CD4-positive, alpha-beta T cell treated with Interleukin-4 for 1 hour (primary cell): ENCODE results near the gene NR4A3.
"Not testable (repeated sequence)": the region's sequence is repeated elsewhere in the genome, so short reads cannot be mapped to it uniquely, and the experiment has no call there.

Experiments used
- DNase-seq, 2 donors: peaks; one replicate each; pipeline ENCODE4 v3.0.0-alpha.2; 2020 to 2022

The NR4A3 gene

GRCh38 chr9:99835581-99835980, 13.9 kb downstream of the NR4A3 start:
- no peak for DNase-seq

- no peak for DNase-seq
Observed at GRCh38 chr9:99840072-99840471, 18.4 kb downstream of the NR4A3 start.

DNA sequence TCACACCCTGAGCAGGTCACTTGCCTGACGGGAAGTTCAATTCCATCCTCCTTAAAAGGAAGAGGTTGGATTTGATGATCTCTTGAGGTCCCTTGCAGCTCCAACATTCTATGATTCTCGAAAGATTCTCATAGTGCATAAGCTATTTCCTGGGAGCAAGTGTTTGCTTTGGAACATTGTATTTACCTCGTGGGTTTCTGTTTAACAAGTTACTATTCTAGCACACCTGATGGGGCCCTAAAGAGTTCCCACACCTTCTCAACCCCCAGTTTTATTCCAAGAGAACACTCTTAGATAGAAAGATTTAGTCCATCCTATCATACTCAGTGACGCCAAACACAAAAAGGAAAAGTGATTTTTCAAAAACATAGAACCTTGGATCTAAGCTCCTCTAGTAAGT, 23.4 kb downstream of the NR4A3 start:
- no peak for DNase-seq

DNA sequence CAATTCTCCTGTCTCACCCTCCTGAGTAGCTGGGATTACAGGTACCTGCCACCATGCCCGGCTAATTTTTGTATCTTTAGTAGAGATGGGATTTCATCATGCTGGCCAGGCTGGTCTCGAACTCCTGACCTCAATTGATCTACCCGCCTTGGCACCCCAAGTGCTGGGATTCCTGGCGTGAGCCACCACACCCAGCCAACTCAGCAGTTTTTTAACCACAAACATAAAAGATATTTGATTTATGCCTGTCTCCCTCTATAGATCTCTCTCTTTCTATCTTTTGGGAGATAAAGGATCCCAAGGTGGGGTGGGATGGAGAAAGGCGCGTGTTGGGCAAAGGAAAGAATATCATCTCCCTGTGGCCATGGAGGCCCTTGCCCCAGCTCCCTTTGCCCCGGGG, 26.8 kb downstream of the NR4A3 start:
- DNase-seq, result no peak

GRCh38 chr9:99850736-99851499, 29.2 kb downstream of the NR4A3 start:
- DNase-seq, result peak in 1 of 2 donors; percentile 19

DNA sequence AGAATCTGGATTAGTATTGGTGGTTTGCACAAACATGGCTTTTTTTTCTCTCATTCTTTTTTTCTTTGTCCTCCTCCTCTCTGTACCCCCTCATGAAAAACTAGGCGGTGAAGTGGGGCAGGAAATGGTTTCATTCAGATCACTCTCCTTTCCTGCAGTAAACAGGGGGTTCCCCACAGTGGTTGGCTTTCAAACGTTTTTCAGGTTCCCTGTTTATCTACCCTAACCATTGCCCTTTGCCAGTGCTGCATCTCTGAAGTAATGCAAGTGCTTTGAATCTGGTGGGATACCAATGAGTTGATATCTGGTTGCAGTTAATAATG, 29.8 kb downstream of the NR4A3 start:
- DNase-seq, result peak; percentile 51 to 73

GRCh38 chr9:99852617-99853016, 30.9 kb downstream of the NR4A3 start:
- no peak for DNase-seq

DNA sequence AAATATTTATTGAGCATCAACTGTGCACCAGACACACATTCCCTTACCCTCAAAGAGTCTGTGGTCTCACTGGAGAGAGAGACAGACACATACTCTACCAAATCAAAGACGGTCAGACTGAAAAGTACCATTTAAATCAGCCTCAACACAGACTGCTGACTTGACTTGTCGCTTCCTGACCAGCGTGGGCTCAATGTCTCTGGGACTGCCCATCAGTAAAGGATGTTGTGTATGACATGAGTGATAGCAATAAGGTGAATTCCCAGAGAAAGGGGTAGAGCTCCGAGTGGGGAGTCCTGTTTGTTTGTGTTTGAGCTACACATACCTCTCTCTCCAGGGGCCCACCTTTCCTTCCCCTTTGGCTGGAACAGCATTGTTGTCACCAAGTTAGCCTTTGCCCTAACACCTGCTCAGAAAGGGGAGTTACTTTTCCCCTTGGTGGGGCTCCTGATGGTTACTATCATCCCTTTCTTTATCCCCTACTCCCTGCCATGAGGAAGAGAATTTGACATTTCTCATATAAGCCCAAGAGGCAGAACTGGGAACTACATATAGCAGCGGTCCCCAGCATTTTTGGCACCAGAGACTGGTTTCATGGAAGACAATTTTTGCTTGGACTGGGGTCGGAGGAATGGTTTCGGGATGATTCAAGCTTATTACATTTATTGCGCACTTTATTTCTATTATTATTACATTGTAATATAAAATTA, 33.9 kb downstream of the NR4A3 start:
- DNase-seq, result no peak

- DNase-seq, result not testable (repeated sequence)
Observed at GRCh38 chr9:99857576-99857975, 35.9 kb downstream of the NR4A3 start.

- DNase-seq, result no peak
Observed at GRCh38 chr9:99858087-99858486, 36.4 kb downstream of the NR4A3 start.

DNA sequence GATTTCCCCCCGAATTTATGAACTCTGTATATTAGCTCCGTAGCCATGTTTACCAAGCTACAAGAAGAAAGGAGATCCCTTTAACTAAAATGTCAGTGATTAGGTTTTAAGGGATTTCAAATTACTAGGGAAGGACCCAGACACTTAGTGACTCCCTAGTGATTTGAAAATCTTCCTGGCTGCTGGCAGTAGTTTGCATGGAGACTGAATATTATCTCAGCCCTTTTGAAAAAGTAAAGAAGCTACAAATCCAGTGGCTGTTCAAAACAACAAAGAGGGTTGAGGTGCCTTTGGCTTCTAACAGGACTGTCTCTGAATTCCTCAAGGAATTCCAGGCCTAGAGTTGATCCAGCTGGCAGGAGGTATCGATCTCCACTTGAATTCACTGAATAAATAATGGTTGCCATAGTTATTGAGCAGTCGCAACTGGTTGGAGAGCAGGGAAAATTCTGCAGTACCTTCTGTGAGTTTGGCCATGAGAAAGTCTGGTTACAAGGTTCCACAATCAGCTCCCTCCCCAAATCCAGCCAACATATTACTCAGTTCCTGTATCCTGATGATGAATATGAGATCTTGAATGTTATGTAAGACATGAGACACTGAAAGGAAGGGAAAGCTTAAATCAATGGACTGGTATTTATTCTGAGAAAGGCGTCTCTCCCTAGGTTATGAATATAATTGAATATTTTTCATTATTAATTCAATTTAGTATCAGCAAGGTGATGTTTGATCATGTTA, 37.7 kb downstream of the NR4A3 start:
- DNase-seq, result no peak

GRCh38 chr9:99860266-99860665, 38.6 kb downstream of the NR4A3 start:
- DNase-seq, result no peak

DNA sequence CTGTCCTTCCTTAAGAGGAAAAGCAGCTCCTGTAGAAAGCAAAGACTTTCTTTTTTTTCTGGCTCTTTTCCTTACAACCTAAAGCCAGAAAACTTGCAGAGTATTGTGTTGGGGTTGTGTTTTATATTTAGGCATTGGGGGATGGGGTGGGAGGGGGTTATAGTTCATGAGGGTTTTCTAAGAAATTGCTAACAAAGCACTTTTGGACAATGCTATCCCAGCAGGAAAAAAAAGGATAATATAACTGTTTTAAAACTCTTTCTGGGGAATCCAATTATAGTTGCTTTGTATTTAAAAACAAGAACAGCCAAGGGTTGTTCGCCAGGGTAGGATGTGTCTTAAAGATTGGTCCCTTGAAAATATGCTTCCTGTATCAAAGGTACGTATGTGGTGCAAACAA, 42.3 kb downstream of the NR4A3 start:
- no peak for DNase-seq

DNA sequence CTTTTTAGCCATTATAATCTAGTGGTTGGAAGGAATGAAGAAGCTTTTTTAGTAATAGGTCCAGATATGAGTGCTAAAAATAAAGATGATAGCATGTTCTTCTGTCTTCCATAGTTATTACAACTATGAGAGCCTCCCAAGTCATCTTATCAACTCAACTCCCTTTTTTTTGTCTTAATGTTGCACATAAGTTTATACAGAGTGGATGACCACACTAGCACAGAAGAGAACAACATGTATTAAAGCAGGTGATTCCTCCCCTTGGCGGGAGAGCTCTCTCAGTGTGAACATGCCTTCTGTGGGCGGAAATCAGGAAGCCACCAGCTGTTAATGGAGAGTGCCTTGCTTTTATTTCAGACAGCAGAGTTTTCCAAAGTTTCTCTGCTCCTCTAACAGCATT, 44.7 kb downstream of the NR4A3 start:
- no peak for DNase-seq

DNA sequence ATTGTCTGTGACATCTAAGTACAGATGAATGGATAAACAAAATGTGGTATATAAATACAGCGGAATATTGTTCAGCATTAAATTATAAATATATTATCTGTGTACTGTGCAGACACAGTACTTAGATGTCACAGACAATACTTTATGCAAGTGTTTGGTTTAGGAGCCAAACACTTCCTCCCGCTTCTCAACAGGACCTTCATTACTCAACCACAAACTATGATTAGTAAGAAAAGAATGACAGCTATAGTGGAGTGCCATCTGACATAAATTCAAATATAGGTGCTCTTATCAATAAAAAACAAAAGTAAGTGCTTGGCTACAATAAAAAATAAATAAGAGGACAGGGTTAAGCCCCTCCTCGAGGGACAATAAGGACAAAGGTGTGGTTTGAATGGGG, 45.9 kb downstream of the NR4A3 start:
- DNase-seq, result no peak

DNA sequence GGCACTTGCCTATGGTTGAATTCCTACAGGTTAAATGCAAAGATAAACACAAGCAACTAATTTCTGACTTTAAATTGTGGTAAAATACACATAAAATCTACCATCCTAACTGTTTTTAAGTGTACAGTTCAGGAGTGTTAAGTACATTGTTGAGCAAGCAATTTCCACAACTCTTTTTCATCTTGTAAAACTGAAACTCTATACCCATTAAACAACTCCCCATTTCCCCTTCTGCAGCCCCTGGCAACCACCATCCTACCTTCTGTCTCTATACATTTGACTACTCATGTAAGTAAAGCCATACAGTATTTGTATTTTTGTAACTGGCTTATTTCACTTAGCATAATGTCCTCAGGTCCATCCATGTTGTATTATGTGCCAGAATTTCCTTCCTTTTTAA, 46.3 kb downstream of the NR4A3 start:
- no peak for DNase-seq

- no peak for DNase-seq
Observed at GRCh38 chr9:99868845-99869244, 47.2 kb downstream of the NR4A3 start.

- DNase-seq, result no peak
Observed at GRCh38 chr9:99870126-99870525, 48.4 kb downstream of the NR4A3 start.

GRCh38 chr9:99873531-99873930, 51.8 kb downstream of the NR4A3 start:
- no peak for DNase-seq

- DNase-seq, result no peak
Observed at GRCh38 chr9:99873943-99874584, 52.4 kb downstream of the NR4A3 start.

DNA sequence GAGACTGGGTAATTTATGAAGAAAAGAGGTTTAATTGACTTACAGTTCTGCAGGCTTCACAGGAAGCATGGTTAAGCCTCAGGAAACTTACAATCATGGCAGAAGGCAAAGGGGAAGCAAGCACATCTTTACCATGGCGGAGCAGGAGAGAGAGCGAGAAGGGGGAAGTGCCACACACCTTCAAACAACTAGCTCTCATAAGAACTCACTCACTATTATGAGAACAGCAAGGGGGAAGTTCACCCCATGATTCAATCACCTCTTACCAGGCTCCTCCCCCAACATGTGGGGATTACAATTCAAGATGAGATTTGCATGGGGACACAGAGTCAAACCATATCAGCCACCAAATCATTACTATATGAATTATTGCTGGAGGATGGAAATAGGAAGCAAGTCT, 54.5 kb downstream of the NR4A3 start:
- no peak for DNase-seq

DNA sequence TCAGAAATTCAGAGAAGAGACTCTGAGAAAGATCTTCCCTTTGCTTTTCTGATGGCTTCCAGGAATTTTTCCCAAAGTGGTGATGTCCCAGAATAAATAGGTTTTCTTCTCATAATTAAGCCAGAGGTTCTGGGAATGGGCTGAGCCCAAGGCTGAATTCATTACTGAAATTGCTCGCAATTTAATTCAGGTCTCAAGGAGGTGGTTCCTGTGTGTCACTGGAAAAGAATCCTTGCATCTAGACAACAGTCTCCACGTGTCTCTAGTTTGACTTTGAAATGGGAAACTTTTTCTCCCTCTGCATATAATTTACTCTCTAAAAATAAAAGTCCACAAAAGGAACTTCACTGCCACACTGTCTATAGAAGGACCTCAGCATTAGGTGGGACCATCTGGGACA, 57.0 kb downstream of the NR4A3 start:
- DNase-seq, result no peak

GRCh38 chr9:99881769-99882168, 60.1 kb downstream of the NR4A3 start:
- DNase-seq, result no peak

DNA sequence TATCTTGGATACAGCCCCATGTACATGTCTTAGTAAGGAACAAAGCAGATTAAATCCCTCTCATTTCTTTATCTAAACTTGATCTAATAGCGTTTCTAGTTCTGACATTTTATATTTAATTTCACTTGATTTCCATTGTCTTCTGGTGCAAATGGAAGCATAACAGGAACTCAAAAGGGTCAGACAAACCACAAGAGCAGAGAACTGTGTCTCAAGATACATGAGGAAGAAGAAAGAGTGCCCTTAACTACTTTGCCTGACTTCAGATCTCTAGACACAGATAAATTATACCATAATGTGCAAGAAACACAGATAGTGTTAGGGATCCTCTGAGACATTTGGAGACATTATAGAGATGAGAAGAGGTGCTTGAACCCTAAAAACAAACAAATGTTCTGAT, 64.1 kb downstream of the NR4A3 start:
- DNase-seq, result no peak
